ENCODE data around the gene FABP1.

The FABP1 gene

DNA sequence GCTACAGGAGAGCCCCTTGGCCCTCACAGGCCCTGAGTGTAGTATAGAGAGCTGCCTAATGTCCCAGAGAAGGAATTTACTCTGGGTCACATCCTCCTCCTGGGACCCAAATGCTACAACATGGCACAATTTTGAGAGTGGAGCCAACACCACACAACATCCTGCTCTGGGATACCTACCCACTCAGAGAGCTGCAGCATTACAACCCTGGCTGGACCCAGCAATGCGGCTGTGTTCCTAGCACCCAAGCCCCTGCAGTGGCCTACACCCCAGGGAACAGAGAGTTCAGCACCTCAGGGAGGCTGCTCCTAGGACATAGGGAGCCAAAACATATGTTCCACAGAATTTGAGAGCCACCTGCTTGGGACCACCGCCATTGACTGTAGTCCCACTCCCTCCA lies 19.3 kb upstream of the FABP1 start:
- Histone ChIP-seq H3K27me3 (ENCODE audit: insufficient read depth, low read length, poor library complexity) (no peaks in the 10 kb centered on the region), H3K9me3 (ENCODE audit: insufficient read depth, low read length, severe bottlenecking) (peaks cover 11% of the 10 kb centered on the region), H3K36me3 (ENCODE audit: insufficient read depth, low read length) (no peaks in the 10 kb centered on the region), H3K4me3 (ENCODE audit: low read depth in 1 of 2, low read length in 2 of 2) (no peak overlapping the region), H2AFZ (ENCODE audit: low read depth, low read length) (no peak overlapping the region), H4K20me1 (ENCODE audit: insufficient read depth, low read length) (no peaks in the 10 kb centered on the region), H3K9ac (ENCODE audit: low read depth, low read length) (no peak overlapping the region), H3K4me1 (ENCODE audit: insufficient read depth, low read length) (no peaks in the 10 kb centered on the region), H3K4me2 (ENCODE audit: insufficient read depth, low read length) (no peak overlapping the region), H3K79me2 (ENCODE audit: insufficient read depth, low read length) (no peaks in the 10 kb centered on the region), H3K27ac (ENCODE audit: low read length) (no peak overlapping the region)
- no peak for DNase-seq
- no peak for TF ChIP-seq EZH2 (IDR thresholded peaks at IDR 0.05; ENCODE audit: borderline replicate concordance, low read depth, low read length, severe bottlenecking)
- TF ChIP-seq, protein P1, sequence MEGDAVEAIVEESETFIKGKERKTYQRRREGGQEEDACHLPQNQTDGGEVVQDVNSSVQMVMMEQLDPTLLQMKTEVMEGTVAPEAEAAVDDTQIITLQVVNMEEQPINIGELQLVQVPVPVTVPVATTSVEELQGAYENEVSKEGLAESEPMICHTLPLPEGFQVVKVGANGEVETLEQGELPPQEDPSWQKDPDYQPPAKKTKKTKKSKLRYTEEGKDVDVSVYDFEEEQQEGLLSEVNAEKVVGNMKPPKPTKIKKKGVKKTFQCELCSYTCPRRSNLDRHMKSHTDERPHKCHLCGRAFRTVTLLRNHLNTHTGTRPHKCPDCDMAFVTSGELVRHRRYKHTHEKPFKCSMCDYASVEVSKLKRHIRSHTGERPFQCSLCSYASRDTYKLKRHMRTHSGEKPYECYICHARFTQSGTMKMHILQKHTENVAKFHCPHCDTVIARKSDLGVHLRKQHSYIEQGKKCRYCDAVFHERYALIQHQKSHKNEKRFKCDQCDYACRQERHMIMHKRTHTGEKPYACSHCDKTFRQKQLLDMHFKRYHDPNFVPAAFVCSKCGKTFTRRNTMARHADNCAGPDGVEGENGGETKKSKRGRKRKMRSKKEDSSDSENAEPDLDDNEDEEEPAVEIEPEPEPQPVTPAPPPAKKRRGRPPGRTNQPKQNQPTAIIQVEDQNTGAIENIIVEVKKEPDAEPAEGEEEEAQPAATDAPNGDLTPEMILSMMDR (IDR thresholded peaks at IDR 0.05; ENCODE audit: borderline replicate concordance, extremely low read depth, low read length, poor library complexity, severe bottlenecking) = no peak
- ATAC-seq (ENCODE audit: insufficient read depth, low read depth) = no peak

GRCh38 chr2:88146590-88146989 lies 18.7 kb upstream of the FABP1 start:
- Histone ChIP-seq H3K4me2 (ENCODE audit: insufficient read depth, low read length) (no peak overlapping the region), H3K79me2 (ENCODE audit: insufficient read depth, low read length) (no peaks in the 10 kb centered on the region), H4K20me1 (ENCODE audit: insufficient read depth, low read length) (no peaks in the 10 kb centered on the region), H3K9ac (ENCODE audit: low read depth, low read length) (no peak overlapping the region), H3K4me1 (ENCODE audit: insufficient read depth, low read length) (no peaks in the 10 kb centered on the region), H2AFZ (ENCODE audit: low read depth, low read length) (no peak overlapping the region), H3K36me3 (ENCODE audit: insufficient read depth, low read length) (no peaks in the 10 kb centered on the region), H3K9me3 (ENCODE audit: insufficient read depth, low read length, severe bottlenecking) (peaks cover 11% of the 10 kb centered on the region), H3K27me3 (ENCODE audit: insufficient read depth, low read length, poor library complexity) (no peaks in the 10 kb centered on the region), H3K27ac (ENCODE audit: low read length) (no peak overlapping the region), H3K4me3 (ENCODE audit: low read depth in 1 of 2, low read length in 2 of 2) (no peak overlapping the region)
- DNase-seq (no peak), ATAC-seq (ENCODE audit: insufficient read depth, low read depth) (no peak)
- no peak for TF ChIP-seq EZH2 (IDR thresholded peaks at IDR 0.05; ENCODE audit: borderline replicate concordance, low read depth, low read length, severe bottlenecking)

DNA sequence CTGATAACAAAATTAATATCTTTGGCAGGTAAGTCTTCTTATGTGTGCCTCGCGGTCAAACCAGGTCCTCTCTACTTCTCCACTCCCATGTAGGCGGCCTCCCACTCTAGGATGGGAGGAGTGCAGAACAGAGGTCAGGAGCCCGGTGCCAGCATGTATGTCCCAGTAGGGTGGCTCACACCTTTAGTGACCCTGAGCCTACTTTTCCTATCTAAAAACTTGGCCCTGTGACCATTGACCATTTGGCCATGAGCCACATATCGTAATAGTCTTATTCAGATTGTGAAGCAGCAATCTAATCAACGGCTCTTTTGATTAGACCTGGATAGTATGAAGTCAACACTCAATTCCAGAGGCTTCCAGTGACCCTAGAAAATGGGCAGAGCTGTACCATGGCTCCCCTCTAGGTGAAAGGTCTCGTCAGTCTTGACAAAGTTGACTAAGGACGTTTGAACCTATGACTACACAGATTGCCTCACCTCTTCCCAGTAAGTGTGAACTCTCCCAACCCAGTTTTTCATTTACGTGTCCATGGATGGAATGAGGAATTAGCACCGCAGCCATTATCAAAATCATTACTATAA lies 17.1 kb upstream of the FABP1 start:
- Histone ChIP-seq H3K9me3 (ENCODE audit: insufficient read depth, low read length, severe bottlenecking) (peaks cover 11% of the 10 kb centered on the region), H3K27ac (ENCODE audit: low read length) (no peak overlapping the region), H4K20me1 (ENCODE audit: insufficient read depth, low read length) (no peaks in the 10 kb centered on the region), H3K4me3 (ENCODE audit: low read depth in 1 of 2, low read length in 2 of 2) (no peak overlapping the region), H3K27me3 (ENCODE audit: insufficient read depth, low read length, poor library complexity) (no peaks in the 10 kb centered on the region), H3K36me3 (ENCODE audit: insufficient read depth, low read length) (no peaks in the 10 kb centered on the region), H3K4me1 (ENCODE audit: insufficient read depth, low read length) (no peaks in the 10 kb centered on the region), H3K79me2 (ENCODE audit: insufficient read depth, low read length) (no peaks in the 10 kb centered on the region), H3K4me2 (ENCODE audit: insufficient read depth, low read length) (no peak overlapping the region), H2AFZ (ENCODE audit: low read depth, low read length) (no peak overlapping the region), H3K9ac (ENCODE audit: low read depth, low read length) (no peak overlapping the region)
- no peak for DNase-seq
- TF ChIP-seq EZH2 (IDR thresholded peaks at IDR 0.05; ENCODE audit: borderline replicate concordance, low read depth, low read length, severe bottlenecking) = no peak
- TF ChIP-seq, protein P1 (IDR thresholded peaks at IDR 0.05; ENCODE audit: borderline replicate concordance, extremely low read depth, low read length, poor library complexity, severe bottlenecking) = no peak
- ATAC-seq (ENCODE audit: insufficient read depth, low read depth) = no peak

GRCh38 chr2:88144271-88144670 lies 16.4 kb upstream of the FABP1 start:
- Histone ChIP-seq H3K36me3 (ENCODE audit: insufficient read depth, low read length) (no peaks in the 10 kb centered on the region), H3K4me1 (ENCODE audit: insufficient read depth, low read length) (no peaks in the 10 kb centered on the region), H3K79me2 (ENCODE audit: insufficient read depth, low read length) (no peaks in the 10 kb centered on the region), H3K4me2 (ENCODE audit: insufficient read depth, low read length) (no peak overlapping the region), H3K4me3 (ENCODE audit: low read depth in 1 of 2, low read length in 2 of 2) (no peak overlapping the region), H4K20me1 (ENCODE audit: insufficient read depth, low read length) (no peaks in the 10 kb centered on the region), H3K27me3 (ENCODE audit: insufficient read depth, low read length, poor library complexity) (no peaks in the 10 kb centered on the region), H3K27ac (ENCODE audit: low read length) (no peak overlapping the region), H3K9me3 (ENCODE audit: insufficient read depth, low read length, severe bottlenecking) (peaks cover 11% of the 10 kb centered on the region), H3K9ac (ENCODE audit: low read depth, low read length) (no peak overlapping the region), H2AFZ (ENCODE audit: low read depth, low read length) (no peak overlapping the region)
- TF ChIP-seq, protein P1 (IDR thresholded peaks at IDR 0.05; ENCODE audit: borderline replicate concordance, extremely low read depth, low read length, poor library complexity, severe bottlenecking) = no peak
- TF ChIP-seq EZH2 (IDR thresholded peaks at IDR 0.05; ENCODE audit: borderline replicate concordance, low read depth, low read length, severe bottlenecking) = no peak
- ATAC-seq (ENCODE audit: insufficient read depth, low read depth) = no peak
- no peak for DNase-seq
